ENCODE measurements around the gene GRHL3. TPM values are rescaled to one million over a fixed set of nuclear protein-coding genes. Genes with fewer than 3 reads are reported as not detected.
A peak's percentile ranks its signal among the peaks of the same experiment; 100 is the strongest.
"Not testable (repeated sequence)": the region's sequence is repeated elsewhere in the genome, so short reads cannot be mapped to it uniquely, and the experiment has no call there.

Gene GRHL3
- 35.8 TPM for total RNA-seq

DNA sequence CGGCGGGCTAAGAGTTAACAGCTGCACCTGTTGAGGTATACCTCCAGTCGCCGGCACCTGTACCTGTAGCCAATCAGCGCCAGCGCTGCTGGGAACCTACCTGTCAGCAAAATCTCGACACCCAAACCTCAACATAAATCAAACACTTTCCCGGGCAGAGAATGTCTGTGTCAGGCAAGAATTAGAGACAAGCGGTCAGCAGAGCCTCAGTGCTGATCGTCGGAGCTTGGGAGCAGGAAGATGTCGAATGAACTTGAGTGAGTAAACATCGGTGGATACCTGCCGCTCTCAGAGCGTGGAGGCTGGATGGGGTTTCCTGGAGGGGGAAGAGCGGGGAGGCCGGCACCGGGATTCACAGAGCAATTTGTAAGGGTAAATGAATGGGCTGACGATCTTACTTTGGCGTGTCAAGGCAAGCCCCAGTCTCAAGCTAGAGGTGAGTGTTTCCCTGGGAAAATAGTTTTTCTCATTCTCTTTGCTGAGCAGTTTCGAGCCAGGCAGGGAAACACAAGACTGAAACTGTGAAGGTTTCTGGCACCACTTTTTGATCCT, at the start of gene GRHL3:
GRHL3 (plus strand) TSS at position 46 of the 552 bp plus-strand sequence; CDS start at position 241, 195 bp downstream.
- DNase-seq = no peak

DNA sequence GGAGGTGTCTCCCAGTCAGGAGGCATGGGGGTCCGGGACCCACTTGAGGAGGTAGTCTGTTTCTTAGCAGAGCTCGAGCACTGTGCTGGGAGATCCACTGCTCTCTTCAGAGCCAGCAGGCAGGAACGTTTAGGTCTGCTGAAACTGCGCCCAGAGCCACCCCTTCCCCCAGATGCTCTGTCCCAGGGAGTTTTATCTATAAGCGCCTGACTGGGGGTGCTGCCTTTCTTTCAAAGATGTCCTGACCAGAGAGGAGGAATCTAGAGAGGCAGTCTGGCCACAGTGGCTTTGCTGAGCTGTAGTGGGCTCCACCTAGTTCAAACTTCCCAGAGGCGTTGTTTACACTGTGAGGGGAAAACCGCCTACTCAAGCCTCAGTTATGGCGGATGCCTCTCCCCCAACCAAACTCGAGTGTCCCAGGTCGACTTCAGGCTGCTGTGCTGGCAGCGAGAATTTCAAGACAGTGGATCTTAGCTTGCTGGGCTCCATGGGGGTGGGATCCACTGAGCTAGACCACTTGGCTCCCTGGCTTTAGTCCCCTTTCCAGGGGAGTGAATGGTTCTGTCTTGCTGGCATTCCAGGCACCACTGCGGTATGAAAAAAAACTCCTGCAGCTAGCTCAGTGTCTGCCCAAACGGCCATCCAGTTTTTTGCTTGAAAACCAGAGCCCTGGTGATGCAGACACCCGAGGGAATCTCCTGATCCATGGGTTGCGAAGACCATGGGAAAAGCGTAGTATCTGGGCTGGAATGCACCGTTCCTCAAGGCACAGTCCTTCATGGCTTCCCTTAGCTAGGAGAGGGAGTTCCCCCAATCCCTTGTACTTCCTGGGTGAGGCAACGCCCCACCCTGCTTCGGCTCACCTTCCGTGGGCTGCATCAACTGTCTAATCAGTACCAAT, 44.7 kb upstream of the GRHL3 start:
- not testable (repeated sequence) for DNase-seq

DNA sequence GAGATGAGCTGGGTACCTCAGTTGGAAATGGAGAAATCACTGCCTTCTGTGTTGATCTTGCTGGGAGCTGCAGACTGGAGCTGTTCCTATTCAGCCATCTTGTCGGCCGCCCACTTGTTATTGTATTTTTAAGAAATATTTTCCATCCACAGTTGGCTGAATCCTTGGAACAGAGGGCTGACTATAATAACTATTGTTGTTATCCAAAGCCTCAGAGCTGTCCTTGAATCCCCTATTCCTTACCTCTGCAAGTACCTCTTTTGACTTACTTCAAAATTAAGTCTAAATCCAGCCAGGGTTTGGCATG, 44.1 kb upstream of the GRHL3 start:
- DNase-seq = no peak

DNA sequence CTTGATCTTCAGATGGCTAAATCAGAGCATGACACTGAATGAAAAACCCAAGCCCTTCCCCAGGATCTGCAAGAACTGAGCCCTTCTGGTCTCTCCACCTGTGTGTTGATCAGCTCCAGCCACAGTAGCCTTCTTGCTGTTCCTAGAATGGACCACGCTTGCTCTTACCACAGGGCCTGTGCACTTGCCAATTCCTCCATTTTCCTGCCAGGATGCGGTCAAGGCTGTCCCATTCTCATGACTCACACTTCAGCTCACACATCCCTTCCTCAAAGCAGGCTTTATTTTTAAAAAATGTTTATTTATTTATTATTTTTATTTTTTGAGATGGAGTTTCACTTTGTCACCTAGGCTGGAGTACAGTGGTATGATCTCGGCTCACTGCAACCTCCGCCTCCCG, 43.6 kb upstream of the GRHL3 start:
- DNase-seq = no peak

DNA sequence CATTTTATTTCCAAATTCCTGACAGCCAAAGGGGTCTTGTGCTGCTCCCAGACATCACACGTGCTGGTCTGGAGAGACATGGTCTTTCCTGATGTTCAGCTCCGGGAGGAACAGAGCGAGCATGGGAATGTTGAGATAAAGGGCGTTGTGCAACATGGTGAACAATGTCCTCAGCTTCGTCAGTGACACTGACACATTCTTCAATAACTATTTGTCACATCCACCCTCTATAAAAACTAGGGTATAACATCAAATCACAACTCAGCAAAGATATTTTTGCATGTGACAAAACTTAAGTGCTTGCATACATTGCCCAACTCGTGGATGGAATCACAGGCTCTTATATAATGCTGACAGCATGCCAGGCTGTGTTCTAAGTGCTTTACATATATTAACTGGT, 42.4 kb upstream of the GRHL3 start:
- no peak for DNase-seq

DNA sequence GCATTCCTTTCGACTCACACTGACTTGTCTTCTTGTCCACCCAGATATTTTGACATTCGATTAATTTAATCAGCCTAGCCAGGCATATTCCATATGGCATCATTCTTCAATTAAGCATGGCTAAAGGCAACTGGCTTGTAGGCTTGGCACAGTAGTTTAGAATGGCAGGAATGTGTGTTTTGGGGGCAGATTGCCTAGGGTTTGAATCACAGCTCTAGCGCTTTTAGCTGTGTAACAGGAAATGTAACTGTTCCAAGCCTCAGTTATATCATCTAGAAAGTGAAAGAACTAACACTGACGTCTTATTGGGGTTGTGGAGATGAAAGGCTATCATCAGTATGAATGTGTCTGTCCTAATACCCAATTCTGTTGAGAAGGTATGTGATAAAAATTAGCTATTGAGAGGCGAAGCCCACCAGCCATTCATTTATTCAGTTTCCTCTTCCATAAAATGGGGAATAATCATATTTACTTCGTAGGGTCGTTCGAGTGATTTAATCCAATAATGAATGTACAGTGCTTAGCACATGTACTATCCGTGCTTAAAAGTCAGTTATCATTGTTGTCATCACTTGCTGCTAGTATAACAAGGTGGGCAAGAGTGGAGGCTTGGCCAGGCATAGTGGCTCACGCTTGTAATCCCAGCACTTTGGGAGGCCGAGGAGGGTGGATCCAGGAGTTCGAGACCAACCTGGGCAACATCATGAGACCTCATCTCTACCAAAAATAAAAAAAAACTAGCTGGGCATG, 41.6 kb upstream of the GRHL3 start:
- no peak for DNase-seq

DNA sequence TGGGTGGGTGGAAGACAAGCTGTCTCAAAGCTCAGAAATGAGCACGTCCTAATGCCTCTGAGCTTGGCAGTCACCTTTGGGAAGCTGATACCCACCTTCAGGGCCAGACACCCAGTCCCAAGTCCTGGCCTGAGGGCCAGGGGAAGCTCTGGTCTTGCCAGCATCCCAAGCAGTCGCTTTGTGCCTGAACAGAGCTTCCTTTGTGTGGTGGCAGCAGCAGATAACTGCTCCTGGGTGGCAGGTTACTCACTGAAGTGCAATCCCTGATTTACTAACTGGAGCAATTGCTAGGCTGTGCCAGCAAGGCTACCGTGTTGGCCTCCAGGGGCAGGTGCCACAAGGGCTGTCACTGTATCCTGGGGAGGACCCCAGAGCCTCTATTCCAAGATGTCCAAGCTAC, 40.4 kb upstream of the GRHL3 start:
- no peak for DNase-seq

DNA sequence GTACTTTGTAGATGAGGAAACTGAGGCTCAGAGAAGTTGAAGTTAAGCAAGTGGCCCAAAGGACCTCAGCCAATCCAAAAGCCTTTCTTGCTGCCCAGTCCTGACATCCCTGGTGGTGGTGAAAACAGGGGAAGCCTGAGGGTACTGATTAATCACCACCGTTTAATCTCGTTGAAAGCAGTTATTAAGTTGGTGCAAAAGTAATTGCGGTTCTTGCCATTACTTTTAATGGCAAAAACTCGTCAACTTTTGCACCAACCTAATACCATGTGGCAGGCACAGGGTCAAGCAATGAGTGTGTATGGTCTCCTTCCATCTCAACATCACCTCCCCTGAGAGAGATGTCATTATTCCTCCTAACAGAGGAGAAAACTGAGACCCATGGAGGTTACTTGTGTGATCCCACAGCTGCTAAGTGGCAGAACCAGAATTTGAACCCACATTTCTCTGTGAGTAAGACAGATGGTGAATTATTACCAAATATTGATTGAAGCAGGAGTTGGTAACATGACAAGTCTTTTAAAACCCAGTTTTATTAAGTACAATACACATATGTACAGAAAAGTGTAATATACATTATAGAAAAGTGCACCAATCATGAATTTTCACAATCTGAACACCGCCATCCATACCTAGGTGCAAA, 39.4 kb upstream of the GRHL3 start:
- no peak for DNase-seq

DNA sequence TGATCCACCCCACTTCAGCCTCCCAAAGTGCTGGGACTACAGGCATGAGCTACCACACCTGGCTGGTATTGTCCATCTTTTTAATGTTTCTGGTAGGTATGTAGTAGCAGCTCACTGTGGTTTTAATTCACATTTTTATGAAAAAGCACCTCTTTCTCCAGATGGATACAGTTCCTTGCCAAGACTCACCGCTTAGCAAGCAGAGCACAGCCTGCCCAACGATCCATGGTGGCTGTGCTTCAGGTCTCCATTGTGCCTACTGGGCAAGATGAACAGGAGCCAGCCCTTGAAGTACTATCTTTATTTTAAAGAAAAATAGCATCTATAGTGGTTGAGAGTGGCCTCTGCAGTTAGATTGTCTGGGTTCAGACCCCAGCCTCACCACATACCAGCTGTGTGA, 37.6 kb upstream of the GRHL3 start:
- no peak for DNase-seq

DNA sequence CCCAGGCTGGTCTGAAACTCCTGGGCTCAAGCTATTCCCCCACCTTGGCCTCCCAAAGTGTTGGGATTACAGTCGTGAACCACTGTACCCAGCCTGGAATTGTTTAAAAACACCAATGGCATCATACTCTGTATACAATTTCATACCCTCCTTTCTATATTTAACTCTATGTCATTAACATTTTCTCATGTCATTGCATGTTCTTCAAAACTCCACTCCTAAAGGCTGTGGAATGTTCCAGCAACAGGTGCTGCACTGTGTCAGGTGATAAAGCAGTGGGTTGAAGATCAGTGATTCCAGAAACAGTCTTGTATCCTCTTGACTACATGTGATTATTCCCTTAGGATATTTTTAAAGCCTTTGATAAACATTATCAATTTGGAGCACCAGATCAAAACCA, 36.7 kb upstream of the GRHL3 start:
- DNase-seq = peak; percentile 5

DNA sequence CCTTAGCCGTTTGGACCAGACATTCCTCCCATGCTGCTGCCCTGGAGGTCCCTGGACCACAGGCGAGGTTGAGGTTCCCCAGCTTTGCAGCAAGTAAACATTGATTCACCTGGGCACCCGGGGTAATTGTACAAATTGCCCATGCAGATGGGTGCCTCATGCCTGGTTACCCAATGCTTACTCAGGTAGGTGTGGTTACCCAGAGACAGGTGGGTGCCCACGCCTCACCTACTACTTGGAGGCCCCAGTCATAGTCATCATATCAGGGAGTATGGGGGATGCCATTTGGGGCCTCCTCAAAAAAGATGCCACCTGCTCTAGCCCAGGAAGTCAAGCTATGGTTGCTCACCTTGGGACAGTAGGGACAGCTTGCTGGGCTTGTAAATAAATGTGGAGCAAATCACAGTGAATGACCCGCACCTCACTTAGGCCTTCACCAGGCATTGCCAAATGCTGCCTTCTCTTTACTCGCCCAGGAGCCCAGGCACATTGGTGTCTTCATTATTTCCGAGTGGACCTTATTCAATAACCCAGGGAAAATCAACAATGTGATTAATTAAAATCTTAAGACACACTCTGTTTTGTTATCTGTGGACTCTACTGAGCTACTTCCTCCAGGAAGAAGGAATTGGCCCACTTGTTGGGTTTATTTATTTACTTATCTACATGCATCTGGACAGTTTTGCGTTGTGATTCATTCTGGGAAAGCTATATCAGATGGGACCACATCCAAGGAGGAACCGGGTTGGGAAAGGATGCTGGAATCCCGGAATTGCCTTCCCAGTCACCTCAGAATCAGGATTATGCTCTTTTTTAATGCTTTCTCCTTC, 35.6 kb upstream of the GRHL3 start:
- no peak for DNase-seq

DNA sequence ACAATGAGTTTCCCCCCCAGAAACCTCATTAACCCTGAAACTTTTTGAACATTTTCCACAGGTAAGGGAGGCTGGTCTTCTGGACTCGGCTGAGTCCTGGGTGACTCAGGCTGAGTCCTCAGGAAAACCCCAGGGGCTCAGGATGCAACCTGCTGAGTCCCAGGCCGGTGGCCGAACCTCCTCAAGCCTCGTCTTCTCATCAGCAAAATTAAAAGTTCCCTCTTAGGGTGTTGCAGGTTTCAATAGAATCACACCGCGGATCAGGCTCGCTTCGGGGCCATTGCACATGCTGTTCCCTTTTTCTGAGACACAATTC, 35.0 kb upstream of the GRHL3 start:
- DNase-seq = no peak

DNA sequence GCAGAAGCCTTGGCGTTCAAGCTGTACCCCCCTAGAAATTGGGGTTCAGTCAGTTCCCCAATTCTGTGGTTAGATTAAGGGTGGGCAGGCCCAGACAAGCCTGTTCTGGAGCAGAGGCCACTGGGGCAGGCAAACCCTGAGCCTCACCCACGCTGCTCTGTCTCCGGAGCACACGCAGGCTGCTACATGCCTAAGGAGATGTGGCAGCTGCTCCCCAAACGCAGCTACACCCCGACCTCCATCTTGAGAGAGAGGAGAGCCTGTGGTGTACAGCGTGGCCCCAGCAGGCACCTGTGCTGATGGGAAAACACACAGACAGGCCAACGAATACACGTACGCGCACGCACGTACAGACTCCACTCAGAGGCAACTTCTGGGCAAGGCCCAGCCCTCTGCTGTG, 33.9 kb upstream of the GRHL3 start:
- no peak for DNase-seq

DNA sequence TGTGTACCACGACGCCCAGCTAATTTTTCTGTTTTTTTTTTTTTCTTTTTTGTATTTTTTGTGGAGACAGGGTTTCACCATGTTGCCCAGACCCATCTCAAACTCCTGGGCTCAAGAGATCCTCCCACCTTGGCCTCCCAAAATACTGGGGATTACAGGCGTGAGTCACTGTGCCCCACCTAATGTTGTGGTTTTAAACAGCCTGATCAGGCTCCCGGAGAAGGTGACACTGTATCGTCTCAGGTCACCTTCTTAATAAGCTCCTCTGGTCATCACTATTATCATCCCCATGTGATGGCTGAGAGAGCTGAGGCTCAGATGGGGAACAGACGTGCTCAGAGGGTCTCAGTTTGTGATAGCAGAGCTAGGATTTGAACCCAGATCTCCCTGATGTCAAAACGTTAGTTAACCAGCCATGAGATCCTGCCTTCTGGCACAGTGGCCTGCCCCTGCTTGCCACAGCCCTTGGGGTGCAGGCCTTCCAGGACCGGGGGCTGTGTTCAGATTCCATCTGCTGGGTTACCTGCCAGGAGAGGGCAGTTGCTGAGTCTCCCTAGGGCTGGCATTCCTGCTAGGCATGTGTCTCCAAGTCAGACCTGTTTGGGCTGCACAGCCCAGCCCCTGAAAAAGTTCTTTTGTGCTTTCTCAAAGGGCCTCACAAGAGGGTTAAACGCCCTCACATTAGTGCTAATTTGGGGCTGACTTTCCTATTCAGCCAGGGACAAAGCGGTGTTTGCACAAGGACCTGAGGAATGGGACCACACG, 32.7 kb upstream of the GRHL3 start:
- no peak for DNase-seq

DNA sequence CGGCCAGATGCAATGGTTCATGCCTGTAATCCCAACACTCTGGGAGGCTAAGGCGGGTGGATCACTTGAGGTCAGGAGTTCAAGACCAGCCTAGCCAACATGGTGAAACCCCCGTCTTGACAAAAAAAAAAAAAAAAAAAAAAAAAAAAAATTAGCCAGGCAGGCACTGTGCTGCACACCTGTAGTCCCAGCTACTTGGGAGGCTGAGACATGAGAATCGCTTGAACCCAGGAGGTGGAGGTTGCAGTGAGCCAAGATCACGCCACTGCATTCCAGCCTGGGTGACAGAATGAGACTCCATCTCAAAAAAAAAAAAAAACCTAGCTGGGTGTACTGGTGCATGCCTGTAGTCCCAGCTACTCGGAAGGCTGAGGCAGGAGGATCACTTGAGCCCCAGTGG, 31.4 kb upstream of the GRHL3 start:
- DNase-seq = not testable (repeated sequence)

DNA sequence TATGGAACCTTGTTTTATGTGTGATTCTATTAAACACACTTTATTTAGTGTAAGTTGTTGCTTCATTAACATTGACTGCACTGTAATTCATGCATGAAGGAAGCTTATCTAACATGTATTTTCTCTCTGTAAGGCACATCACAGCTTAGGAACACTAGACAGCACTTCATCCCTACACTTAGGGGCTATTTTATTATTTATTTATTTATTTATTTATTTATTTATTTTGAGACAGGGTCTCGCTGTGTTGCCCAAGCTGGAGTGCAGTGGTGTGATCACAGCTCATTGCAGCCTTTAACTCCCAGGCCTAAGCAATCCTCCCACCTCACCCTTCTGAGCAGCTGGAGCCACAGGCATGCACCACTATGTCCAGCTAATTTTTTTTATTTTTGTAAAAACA, 30.7 kb upstream of the GRHL3 start:
- no peak for DNase-seq

DNA sequence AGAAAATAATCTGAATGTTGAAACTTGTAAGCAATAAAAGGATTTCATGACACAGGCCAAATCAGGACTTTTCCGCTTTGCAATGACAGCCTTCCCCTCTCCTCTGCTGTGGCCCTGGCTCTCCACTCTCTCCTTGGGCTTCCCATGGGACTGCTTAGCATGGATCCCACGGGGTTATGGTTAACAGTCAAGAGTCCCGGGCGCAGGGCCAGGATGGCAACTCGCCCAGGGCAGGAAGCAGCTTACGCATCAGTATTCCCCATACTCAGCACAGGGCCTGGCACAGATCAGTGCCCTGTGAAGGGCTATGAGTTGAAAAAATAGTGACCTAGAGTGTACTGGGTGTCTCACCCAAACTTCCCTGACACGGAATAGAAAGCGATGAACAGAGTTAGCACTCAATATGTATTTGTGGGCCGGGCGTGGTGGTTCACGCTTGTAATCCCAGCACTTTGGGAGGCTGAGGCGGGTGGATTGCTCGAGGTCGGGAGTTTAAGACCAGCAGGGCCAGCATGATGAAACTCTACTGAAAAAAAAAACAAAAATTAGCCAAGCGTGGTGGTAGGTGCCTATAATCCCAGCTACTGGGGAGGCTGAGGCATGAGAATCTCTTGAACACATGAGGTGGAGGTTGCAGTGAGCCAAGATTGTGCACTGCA, 29.1 kb upstream of the GRHL3 start:
- DNase-seq = no peak

DNA sequence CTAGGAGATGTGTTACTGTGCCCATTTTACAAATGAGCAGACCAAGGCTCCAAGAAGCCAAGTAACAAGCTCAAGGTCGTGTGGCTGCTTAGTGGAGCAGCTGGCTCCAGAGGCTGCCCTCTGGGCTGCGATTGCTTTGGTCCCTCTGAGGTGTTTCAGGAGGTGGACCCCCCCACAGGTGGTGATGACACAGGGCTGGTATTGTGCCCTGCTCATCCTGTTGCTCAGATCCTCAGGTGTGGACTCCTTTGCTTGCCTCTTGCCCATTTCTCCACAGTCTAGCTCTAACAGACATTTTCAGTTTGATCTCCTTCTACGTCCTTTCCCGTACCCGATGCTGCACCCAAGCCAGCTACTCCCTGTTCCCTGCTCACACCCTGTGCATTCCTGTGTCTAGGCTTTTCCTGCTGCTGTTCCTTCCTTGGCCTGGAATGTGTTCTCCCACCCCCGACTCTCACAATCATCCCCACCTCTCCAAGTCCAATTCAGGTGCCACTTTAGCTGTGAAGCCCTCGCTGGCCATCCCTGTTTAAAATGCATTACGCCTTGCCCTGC, 28.1 kb upstream of the GRHL3 start:
- DNase-seq = no peak

DNA sequence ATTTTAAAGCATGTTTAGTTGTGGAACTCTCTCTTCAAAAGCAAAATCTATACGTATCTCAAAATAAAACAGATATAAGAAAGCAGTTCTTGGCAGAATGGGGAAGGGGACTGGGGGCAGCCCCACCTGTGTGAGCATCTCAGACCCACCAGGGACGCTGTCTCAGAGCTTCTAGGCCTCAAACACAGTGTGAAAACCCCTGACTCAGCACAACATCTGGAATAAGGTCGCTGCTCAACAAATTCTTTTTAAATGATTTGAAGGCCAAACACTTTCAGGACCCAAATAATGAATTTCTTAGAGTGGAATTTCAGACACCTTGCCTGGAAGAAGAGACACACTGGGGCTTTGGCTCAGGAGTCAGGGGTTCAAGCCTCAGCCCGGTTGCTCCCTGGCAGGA, 27.1 kb upstream of the GRHL3 start:
- no peak for DNase-seq

DNA sequence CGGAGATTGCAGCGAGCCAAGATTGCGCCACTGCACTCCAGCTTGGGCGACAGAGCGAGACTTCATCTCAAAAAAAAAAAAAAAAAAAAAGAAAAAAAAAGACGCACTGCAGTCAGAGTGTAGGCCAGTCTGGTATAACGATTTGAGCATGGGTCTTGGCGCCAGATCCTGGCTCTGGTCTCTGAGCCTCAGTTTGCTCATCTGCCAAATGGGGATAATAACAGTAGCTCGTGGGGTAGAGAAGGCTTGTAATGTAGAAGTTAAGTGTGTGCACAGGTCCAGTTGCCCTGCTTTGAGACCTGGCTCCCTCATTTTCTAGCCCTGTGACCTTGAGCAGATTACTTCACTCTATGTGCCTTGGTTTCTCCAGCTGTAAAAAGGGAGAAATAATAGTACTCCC, 26.3 kb upstream of the GRHL3 start:
- DNase-seq = no peak
